ENCODE data around the gene C11orf42. TPM values are rescaled to one million over a fixed set of nuclear protein-coding genes. Genes with fewer than 3 reads are reported as not detected.

C11orf42 gene
- total RNA-seq, 1 experiment from 2014 or later: not detected

- Histone ChIP-seq H3K18ac (ENCODE audit: insufficient read length, low read depth, low read length) (no peak overlapping the region), H3K23ac (ENCODE audit: insufficient read length, low read depth, low read length) (no peak overlapping the region), H2BK20ac (ENCODE audit: low read depth, low read length, poor library complexity, severe bottlenecking) (no peak overlapping the region), H3K27ac (ENCODE audit: insufficient read length, low read depth, low read length) (no peak overlapping the region), H3K27me3 (ENCODE audit: insufficient read depth, low read length) (no peaks in the 10 kb centered on the region), H2BK120ac (ENCODE audit: low read depth, low read length, poor library complexity, severe bottlenecking) (no peak overlapping the region), H3K4me2 (ENCODE audit: insufficient read depth, insufficient read length, low read length) (no peak overlapping the region), H3K56ac (ENCODE audit: insufficient read length, low read depth, low read length) (no peak overlapping the region), H4K8ac (replicated peaks; ENCODE audit: insufficient read length, low read depth, low read length) (no peak overlapping the region), H2BK15ac (ENCODE audit: low read depth, low read length) (no peak overlapping the region), H3K9ac (ENCODE audit: extremely low read depth, insufficient read length, low read length) (no peak overlapping the region), H2BK12ac (ENCODE audit: insufficient read length, low read depth, low read length) (no peak overlapping the region), H3K9me3 (ENCODE audit: control insufficient read depth, low read depth, low read length) (no peaks in the 10 kb centered on the region), H3K79me2 (ENCODE audit: insufficient read depth, low read length) (no peaks in the 10 kb centered on the region), H3K4ac (ENCODE audit: low read depth, low read length) (no peak overlapping the region), H4K20me1 (ENCODE audit: control insufficient read depth, insufficient read depth, insufficient read length) (no peaks in the 10 kb centered on the region), H3T11ph (ENCODE audit: low read length) (no peak overlapping the region), H2AK5ac (ENCODE audit: insufficient read length, low read length) (no peak overlapping the region), H3K23me2 (ENCODE audit: insufficient read length, low read depth, low read length, poor library complexity, severe bottlenecking) (no peaks in the 10 kb centered on the region), H3K14ac (ENCODE audit: insufficient read depth, low read length) (no peak overlapping the region), H4K91ac (ENCODE audit: insufficient read length, low read depth, low read length) (no peak overlapping the region), H2AFZ (ENCODE audit: low read length) (no peak overlapping the region), H4K5ac (ENCODE audit: insufficient read length, low read depth, low read length) (no peak overlapping the region), H3K4me1 (ENCODE audit: insufficient read depth, low read length) (no peaks in the 10 kb centered on the region), H3K79me1 (ENCODE audit: insufficient read depth, low read depth, low read length, poor library complexity, severe bottlenecking) (no peaks in the 10 kb centered on the region), H2BK5ac (ENCODE audit: insufficient read length, low read length) (no peak overlapping the region)
- H3K9me3 Mint-ChIP-seq: peaks cover 0 to under 1% of the 10 kb centered on the region in 2 experiments; a peak in 2 of 5 replicates
- no peak overlapping the region for H3K27ac Mint-ChIP-seq
- peaks cover 0 to 2% (median 0%) of the 10 kb centered on the region in 3 experiments; a peak in 2 of 7 replicates for H3K36me3 Mint-ChIP-seq (ENCODE audit: insufficient read depth in 1 of 3, low read depth in 3 of 3)
- TF ChIP-seq CTCF (conservative IDR thresholded peaks at IDR 0.05): no peak
- no peaks in the 10 kb centered on the region for H3K27me3 Mint-ChIP-seq (ENCODE audit: low read depth)
- no peak overlapping the region for H3K4me3 Mint-ChIP-seq
- no peaks in the 10 kb centered on the region for H3K4me1 Mint-ChIP-seq
- DNase-seq: no peak
Measured at GRCh38 chr11:6191742-6192141, 13.6 kb upstream of the C11orf42 start.
